Mesenchymal stem cell (in vitro differentiated cells and primary cell): ENCODE results near the gene PODXL.

Source experiments
- DNase-seq: peaks from one replicate; pipeline ENCODE4 v3.0.0-alpha.2; 2013
- H2AFZ ChIP-seq: one replicate; pipeline ENCODE4 v1.6.1; 2013; ENCODE audit warnings: low read depth, mild to moderate bottlenecking, control low read depth, inconsistent platforms, low read length, moderate library complexity
- H2AK5ac ChIP-seq: 2 replicates; pipeline ENCODE4 v1.6.1; 2013; ENCODE audit warnings: low read length, moderate library complexity, mild to moderate bottlenecking, inconsistent platforms; ENCODE audit not compliant: severe bottlenecking
- H2BK120ac ChIP-seq: one replicate; pipeline ENCODE4 v1.6.1; 2013; ENCODE audit warnings: low read depth, mild to moderate bottlenecking, inconsistent platforms, low read length, moderate library complexity
- H2BK12ac ChIP-seq, 2 experiments: one replicate each; pipeline ENCODE4 v1.6.1; 2013; ENCODE audit warnings: inconsistent platforms in 2 of 2, low read length in 2 of 2, mild to moderate bottlenecking in 2 of 2, moderate library complexity in 2 of 2, control low read depth in 1 of 2
- H2BK15ac ChIP-seq: one replicate; pipeline ENCODE4 v1.6.1; 2013; ENCODE audit warnings: mild to moderate bottlenecking, low read depth, inconsistent platforms; ENCODE audit not compliant: poor library complexity, severe bottlenecking
- H2BK5ac ChIP-seq: 2 replicates; pipeline ENCODE4 v1.6.1; 2013; ENCODE audit warnings: low read depth, mild to moderate bottlenecking, low read length, control low read depth, inconsistent platforms; ENCODE audit not compliant: poor library complexity, severe bottlenecking
- H3K14ac ChIP-seq, 2 experiments: one replicate each; pipeline ENCODE4 v1.6.1; 2013; ENCODE audit warnings: inconsistent platforms in 2 of 2, low read length in 2 of 2, control low read depth in 1 of 2, mild to moderate bottlenecking in 1 of 2, moderate library complexity in 1 of 2
- H3K18ac ChIP-seq, 2 experiments: one replicate each; pipeline ENCODE4 v1.6.1; 2013; ENCODE audit warnings: inconsistent platforms in 2 of 2, low read length in 2 of 2, control low read depth in 1 of 2, low read depth in 1 of 2, mild to moderate bottlenecking in 1 of 2
- H3K23ac ChIP-seq, 2 experiments: one replicate each; pipeline ENCODE4 v1.6.1; 2013; ENCODE audit warnings: inconsistent platforms in 2 of 2, low read length in 2 of 2, mild to moderate bottlenecking in 2 of 2, moderate library complexity in 2 of 2, control low read depth in 1 of 2
- H3K27ac ChIP-seq: 2 replicates; pipeline ENCODE4 v1.5.1; 2013; ENCODE audit warnings: mild to moderate bottlenecking, moderate library complexity, low read length, control low read depth, inconsistent platforms; ENCODE audit not compliant: poor library complexity, severe bottlenecking
- H3K27me3 ChIP-seq, 2 experiments: 2 replicates each; pipeline versions ENCODE4 v1.6.1 to v1.7.0; 2013; ENCODE audit warnings: low read length in 2 of 2, mild to moderate bottlenecking in 2 of 2, moderate library complexity in 2 of 2, control low read depth in 1 of 2, inconsistent platforms in 1 of 2; ENCODE audit not compliant: control insufficient read depth in 1 of 2, insufficient read depth in 1 of 2
- H3K36me3 ChIP-seq, 2 experiments: 2 replicates each; pipeline versions ENCODE4 v1.6.1 to v1.7.0; 2013; ENCODE audit warnings: low read length in 2 of 2, control low read depth in 1 of 2, inconsistent platforms in 1 of 2, low read depth in 1 of 2, mild to moderate bottlenecking in 1 of 2; ENCODE audit not compliant: insufficient read depth in 2 of 2, control insufficient read depth in 1 of 2
- H3K4ac ChIP-seq, 2 experiments: one replicate each; pipeline ENCODE4 v1.6.1; 2013; ENCODE audit warnings: inconsistent platforms in 2 of 2, low read length in 2 of 2, mild to moderate bottlenecking in 2 of 2, moderate library complexity in 2 of 2, control low read depth in 1 of 2, low read depth in 1 of 2
- H3K4me1 ChIP-seq: 2 replicates; pipeline ENCODE4 v1.6.1; 2013; ENCODE audit warnings: low read depth, low read length, control low read depth; ENCODE audit not compliant: control insufficient read depth, insufficient read depth
- H3K4me2 ChIP-seq: 2 replicates; pipeline ENCODE4 v1.6.1; 2013; ENCODE audit warnings: low read length, mild to moderate bottlenecking, inconsistent platforms; ENCODE audit not compliant: poor library complexity, severe bottlenecking
- H3K4me3 ChIP-seq, 2 experiments: 2 replicates each; pipeline versions ENCODE4 v1.5.1 to v1.7.0; 2013; ENCODE audit warnings: low read length in 2 of 2, mild to moderate bottlenecking in 2 of 2, control low read depth in 1 of 2, low read depth in 1 of 2; ENCODE audit not compliant: insufficient read depth in 1 of 2
- H3K79me1 ChIP-seq: replicated peaks from 2 replicates; pipeline ENCODE4 v1.6.1; 2013; ENCODE audit warnings: mild to moderate bottlenecking, control low read depth, low read length, inconsistent platforms; ENCODE audit not compliant: poor library complexity, severe bottlenecking
- H3K9ac ChIP-seq: 2 replicates; pipeline ENCODE4 v1.7.0; 2013; ENCODE audit warnings: mild to moderate bottlenecking, low read length, moderate library complexity
- H3K9me3 ChIP-seq: 2 replicates; pipeline ENCODE4 v1.7.0; 2013; ENCODE audit warnings: mild to moderate bottlenecking, low read length; ENCODE audit not compliant: control insufficient read depth
- H4K8ac ChIP-seq: one replicate; pipeline ENCODE4 v1.6.1; 2013; ENCODE audit warnings: inconsistent platforms, mild to moderate bottlenecking, low read length, moderate library complexity
- H4K91ac ChIP-seq: one replicate; pipeline ENCODE4 v1.6.1; 2013; ENCODE audit warnings: mild to moderate bottlenecking, low read length, inconsistent platforms
- WGBS: methylation state at CpG from one replicate; pipeline ENCODE4 v1.1.7; 2013; ENCODE audit warnings: mixed read lengths; 5-methylcytosine and 5-hydroxymethylcytosine counted together

PODXL gene

DNA sequence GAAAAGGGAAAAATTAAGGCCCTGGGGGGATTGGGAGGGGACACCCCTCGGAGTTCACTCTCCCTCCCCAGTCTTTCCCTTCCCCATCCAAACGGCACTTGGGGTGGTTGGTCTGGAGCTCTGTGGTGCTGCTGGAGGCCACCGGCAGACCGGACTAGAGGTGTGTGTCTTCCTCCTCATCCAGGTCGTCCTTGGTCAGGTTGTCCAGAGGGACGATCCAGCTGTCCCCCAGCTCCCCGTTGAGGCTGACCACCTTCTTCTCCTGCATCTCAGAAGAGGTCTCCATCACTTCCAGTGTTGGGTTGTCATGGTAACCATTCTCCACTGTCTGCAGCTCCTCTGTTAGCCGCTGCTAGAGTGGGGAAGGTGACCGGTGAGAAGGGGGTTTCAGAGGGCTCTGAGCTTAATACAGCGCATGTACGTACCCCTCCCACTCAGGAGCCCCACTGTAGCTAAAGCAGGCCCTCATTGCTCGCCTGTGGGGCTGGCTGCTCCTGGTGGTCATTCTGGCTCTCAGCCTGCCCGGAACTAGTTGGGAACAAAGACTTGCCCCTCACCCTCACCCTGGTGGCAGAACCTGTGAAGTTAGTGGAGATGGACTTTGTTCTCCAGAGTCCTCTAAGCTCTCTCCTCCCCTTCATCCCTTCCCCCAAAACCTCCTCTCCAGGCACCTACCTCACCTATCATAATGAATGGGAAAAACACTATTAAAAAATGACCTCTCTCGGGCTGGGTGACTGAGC is 52.1 kb downstream of the PODXL start:
- Histone ChIP-seq H3K4me3 (no peak overlapping the region), H2BK120ac (no peak overlapping the region), H3K14ac (no peak overlapping the region), H3K79me1 (no peaks in the 10 kb centered on the region), H3K4me2 (no peak overlapping the region), H3K4ac (no peak overlapping the region), H2AK5ac (no peak overlapping the region), H3K9me3 (no peaks in the 10 kb centered on the region), H2AFZ (no peak overlapping the region), H3K27me3 (no peaks in the 10 kb centered on the region), H2BK15ac (no peak overlapping the region), H3K4me1 (peaks cover 23% of the 10 kb centered on the region), H2BK5ac (no peak overlapping the region), H3K18ac (no peak overlapping the region), H4K91ac (no peak overlapping the region), H3K23ac (no peak overlapping the region), H3K27ac (no peak overlapping the region), H4K8ac (no peak overlapping the region), H3K9ac (no peak overlapping the region), H3K36me3 (peaks cover 0 to 24% of the 10 kb centered on the region in 2 experiments), H2BK12ac (no peak overlapping the region)
- WGBS: 96% methylated on average over 12 of the region's 14 CpGs
- no peak for DNase-seq

DNA sequence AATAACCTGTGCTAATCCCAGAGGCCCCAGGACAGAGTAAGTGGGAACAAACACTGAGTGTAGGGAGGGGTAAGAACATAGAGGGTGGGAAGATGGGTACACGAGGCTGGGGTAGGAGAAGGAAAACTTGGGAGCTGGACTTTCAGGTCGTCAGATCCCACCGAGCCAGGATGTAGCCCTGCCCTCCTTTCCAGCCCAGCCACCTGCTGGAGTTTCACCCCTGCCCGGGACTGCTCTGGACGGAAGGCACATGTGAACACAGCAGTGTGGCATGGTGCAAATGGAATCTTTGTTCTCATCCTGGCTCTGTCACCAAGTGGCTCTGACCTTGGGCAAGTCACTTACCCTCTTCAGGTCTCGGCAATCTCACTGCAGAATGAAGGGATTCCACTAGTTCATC is 52.8 kb downstream of the PODXL start:
- DNase-seq: no peak
- no peak overlapping the region for H2BK15ac ChIP-seq
- H3K36me3 ChIP-seq: peaks cover 0 to 22% of the 10 kb centered on the region in 2 experiments
- peak overlapping the region; percentile 36 for H3K27ac ChIP-seq
- no peak overlapping the region for H3K23ac ChIP-seq
- no peak overlapping the region for H4K8ac ChIP-seq
- H3K27me3 ChIP-seq: no peaks in the 10 kb centered on the region
- no peak overlapping the region for H3K14ac ChIP-seq
- H3K9me3 ChIP-seq: no peaks in the 10 kb centered on the region
- H3K4me3 ChIP-seq: no peak overlapping the region
- H2BK12ac ChIP-seq: no peak overlapping the region
- no peak overlapping the region for H3K4ac ChIP-seq
- no peak overlapping the region for H3K4me2 ChIP-seq
- H2AK5ac ChIP-seq: peak overlapping the region; percentile 68
- no peak overlapping the region for H2BK5ac ChIP-seq
- peak overlapping the region in 1 of 2 experiments; percentile 68 for H3K18ac ChIP-seq
- peaks cover 23% of the 10 kb centered on the region for H3K4me1 ChIP-seq
- no peaks in the 10 kb centered on the region for H3K79me1 ChIP-seq
- no peak overlapping the region for H4K91ac ChIP-seq
- H2AFZ ChIP-seq: no peak overlapping the region
- no peak overlapping the region for H2BK120ac ChIP-seq
- WGBS: 92% methylated on average over 6 of the region's 6 CpGs
- peak overlapping the region; percentile 45 for H3K9ac ChIP-seq

DNA sequence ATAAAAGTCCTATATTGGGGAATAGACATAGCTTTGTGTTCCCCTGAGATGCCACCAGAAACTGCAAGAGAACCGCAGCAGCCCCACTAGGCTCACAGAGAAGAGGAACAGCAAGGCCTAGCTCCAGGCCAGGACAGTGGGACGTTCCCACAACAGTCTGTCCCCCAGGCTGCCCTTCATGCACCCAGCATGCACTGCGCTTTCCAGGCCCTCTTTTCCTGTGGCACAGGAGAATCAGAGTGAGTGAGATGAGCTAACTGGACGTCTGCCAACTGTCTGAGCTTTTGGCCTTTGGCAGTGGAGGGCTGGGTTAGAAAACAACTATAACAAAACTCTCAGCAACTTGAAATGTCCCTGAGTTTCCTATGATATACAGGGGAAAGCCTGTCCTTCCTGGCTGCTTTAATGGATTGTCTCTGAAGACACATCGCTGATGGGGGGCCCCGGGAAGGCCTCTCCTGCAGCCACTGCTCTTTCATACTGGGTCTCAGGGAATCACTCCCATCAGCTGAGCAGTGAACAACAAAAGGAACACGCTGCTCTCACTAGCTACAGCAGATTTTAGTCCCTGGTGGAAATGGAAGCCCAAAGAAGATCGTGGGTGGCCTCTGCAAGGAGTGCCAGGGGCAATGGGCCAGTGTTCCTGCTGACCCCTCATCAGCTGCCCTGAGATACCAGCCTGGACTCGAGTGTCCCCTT is 53.5 kb downstream of the PODXL start:
- Histone ChIP-seq H2AK5ac (peak overlapping the region; percentile 68), H2BK5ac (no peak overlapping the region), H3K4me3 (no peak overlapping the region), H3K4me1 (peaks cover 21% of the 10 kb centered on the region), H3K27ac (peak overlapping the region; percentile 36), H3K9ac (peak overlapping the region; percentile 45), H3K18ac (peak overlapping the region; percentile 68 to 86), H4K8ac (no peak overlapping the region), H3K4ac (no peak overlapping the region), H3K79me1 (no peaks in the 10 kb centered on the region), H4K91ac (no peak overlapping the region), H3K9me3 (no peaks in the 10 kb centered on the region), H3K27me3 (no peaks in the 10 kb centered on the region), H3K14ac (no peak overlapping the region), H3K4me2 (no peak overlapping the region), H2BK12ac (peak overlapping the region in 1 of 2 experiments; percentile 31), H3K36me3 (peaks cover 2 to 22% of the 10 kb centered on the region in 2 experiments), H3K23ac (no peak overlapping the region), H2BK120ac (no peak overlapping the region), H2BK15ac (peak overlapping the region; percentile 38), H2AFZ (no peak overlapping the region)
- 87% methylated on average over 8 of the region's 9 CpGs for WGBS
- DNase-seq: peak; percentile 61

DNA sequence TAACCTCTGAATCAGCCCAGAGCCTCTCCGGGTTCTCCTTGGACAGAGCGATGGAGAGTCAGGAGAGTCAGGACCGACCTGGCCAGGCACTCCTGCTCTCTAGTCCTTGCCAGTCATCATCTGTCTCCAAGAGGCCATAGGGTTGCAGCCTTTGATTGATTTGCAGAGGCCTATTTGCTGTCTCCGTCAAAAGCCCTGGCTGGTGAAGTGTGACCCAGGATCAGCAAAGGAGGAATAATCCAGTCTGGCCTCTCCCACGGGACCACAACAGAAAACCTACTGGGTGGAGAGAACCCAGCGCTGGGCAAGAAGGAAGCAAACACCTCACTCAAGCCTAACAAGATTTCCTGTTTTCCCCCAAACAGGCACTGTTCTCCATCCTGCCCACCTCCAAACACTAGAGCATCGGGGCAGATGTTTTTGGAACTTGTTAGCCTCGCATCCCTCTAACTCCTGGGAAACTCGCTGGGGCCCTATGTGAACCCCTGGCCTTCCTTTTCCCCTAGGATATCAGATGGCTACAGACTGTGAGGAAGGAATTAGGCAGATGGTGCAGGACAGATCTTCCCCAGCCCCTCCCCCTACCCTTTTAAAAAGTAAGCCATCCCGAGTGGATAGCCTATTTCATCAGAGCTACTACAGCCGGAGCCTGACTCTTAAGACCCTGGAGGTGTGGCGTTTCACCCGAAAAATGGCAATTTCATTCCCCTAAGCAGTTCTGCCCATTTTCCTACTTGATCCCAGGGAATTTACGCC is 54.3 kb downstream of the PODXL start:
- Histone ChIP-seq H3K18ac (peak overlapping the region in 1 of 2 experiments; percentile 14), H2BK12ac (no peak overlapping the region), H3K27me3 (no peaks in the 10 kb centered on the region), H3K4me3 (no peak overlapping the region), H4K91ac (no peak overlapping the region), H2BK15ac (peak overlapping the region; percentile 37), H3K4me2 (no peak overlapping the region), H3K4me1 (peaks cover 20% of the 10 kb centered on the region), H3K27ac (peak overlapping the region; percentile 43), H2BK5ac (no peak overlapping the region), H3K23ac (no peak overlapping the region), H4K8ac (no peak overlapping the region), H2AK5ac (peak overlapping the region; percentile 12), H3K4ac (no peak overlapping the region), H3K36me3 (peaks cover 4 to 22% of the 10 kb centered on the region in 2 experiments), H3K79me1 (no peaks in the 10 kb centered on the region), H2BK120ac (no peak overlapping the region), H3K9ac (no peak overlapping the region), H2AFZ (no peak overlapping the region), H3K9me3 (no peaks in the 10 kb centered on the region), H3K14ac (no peak overlapping the region)
- WGBS: 93% methylated on average over 14 of the region's 14 CpGs
- no peak for DNase-seq
